NCI-H226 (cell line): ENCODE data around the gene RIIAD1.
A peak's percentile ranks its signal among the peaks of the same experiment; 100 is the strongest.
"Not testable (repeated sequence)": the region's sequence is repeated elsewhere in the genome, so short reads cannot be mapped to it uniquely, and the experiment has no call there.

Experiments used
- DNase-seq: peaks from one replicate; pipeline ENCODE4 v3.0.0-alpha.2; 2015

Gene RIIAD1

GRCh38 chr1:151720974-151721787 lies at the start of gene RIIAD1:
Gene RIIAD1 (plus strand): TSS chr1:151721522. CDS start chr1:151721537, 15 bp downstream.
- DNase-seq, result no peak

GRCh38 chr1:151673407-151673806 lies 47.9 kb upstream of the RIIAD1 start:
- no peak for DNase-seq

GRCh38 chr1:151680391-151680790 lies 40.9 kb upstream of the RIIAD1 start:
- peak; percentile 36 for DNase-seq

- DNase-seq, result peak; percentile 87
Measured at GRCh38 chr1:151680826-151681225, 40.5 kb upstream of the RIIAD1 start.

- DNase-seq, result no peak
Measured at GRCh38 chr1:151681923-151682322, 39.4 kb upstream of the RIIAD1 start.

- not testable (repeated sequence) for DNase-seq
Measured at GRCh38 chr1:151682901-151683300, 38.4 kb upstream of the RIIAD1 start.

- DNase-seq, result no peak
Measured at GRCh38 chr1:151684128-151684527, 37.2 kb upstream of the RIIAD1 start.

GRCh38 chr1:151686561-151686960 lies 34.8 kb upstream of the RIIAD1 start:
- no peak for DNase-seq

- DNase-seq, result no peak
Measured at GRCh38 chr1:151689494-151689893, 31.8 kb upstream of the RIIAD1 start.

- DNase-seq, result no peak
Measured at GRCh38 chr1:151692226-151692625, 29.1 kb upstream of the RIIAD1 start.

- DNase-seq, result peak; percentile 20
Measured at GRCh38 chr1:151693057-151693651, 28.2 kb upstream of the RIIAD1 start.

GRCh38 chr1:151701515-151701914 lies 19.8 kb upstream of the RIIAD1 start:
- DNase-seq, result no peak

GRCh38 chr1:151702936-151703335 lies 18.4 kb upstream of the RIIAD1 start:
- DNase-seq, result no peak

GRCh38 chr1:151703813-151704212 lies 17.5 kb upstream of the RIIAD1 start:
- no peak for DNase-seq

GRCh38 chr1:151704246-151704645 lies 17.1 kb upstream of the RIIAD1 start:
- DNase-seq, result no peak

- DNase-seq, result no peak
Measured at GRCh38 chr1:151705146-151705545, 16.2 kb upstream of the RIIAD1 start.

- no peak for DNase-seq
Measured at GRCh38 chr1:151705753-151706463, 15.4 kb upstream of the RIIAD1 start.

GRCh38 chr1:151706464-151707415 lies 14.6 kb upstream of the RIIAD1 start:
- no peak for DNase-seq

- DNase-seq, result no peak
Measured at GRCh38 chr1:151707541-151708065, 13.7 kb upstream of the RIIAD1 start.

GRCh38 chr1:151708891-151709290 lies 12.4 kb upstream of the RIIAD1 start:
- DNase-seq, result no peak

GRCh38 chr1:151710187-151710840 lies 11.0 kb upstream of the RIIAD1 start:
- DNase-seq, result no peak
